ENCODE data around the gene PGR. TPM values are rescaled to one million over a fixed set of nuclear protein-coding genes. Genes with fewer than 3 reads are reported as not detected.

Gene PGR
- total RNA-seq, 6 experiments from 2014 or later: not detected

DNA sequence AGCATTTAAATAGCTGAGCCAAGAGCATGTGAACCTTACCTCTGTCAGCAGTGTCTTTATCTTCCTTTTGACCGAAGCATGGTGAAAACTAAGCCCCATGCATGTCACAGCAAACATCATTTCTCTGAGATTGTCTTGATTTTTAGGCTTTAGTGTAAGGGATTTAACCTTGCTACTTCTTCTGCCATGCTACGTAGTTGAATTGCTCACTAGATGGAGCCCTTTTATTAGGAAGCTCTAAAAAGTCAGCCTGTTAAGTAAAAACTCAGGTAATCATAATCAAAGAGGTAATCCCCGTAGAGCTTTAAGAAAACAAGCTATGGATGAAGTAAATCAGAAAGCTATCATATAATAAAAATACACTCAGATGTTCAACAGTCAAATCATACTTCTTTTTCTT, 149.5 kb downstream of the PGR start:
- Mint-ChIP-seq H3K27ac (no peak overlapping the region), H3K27me3 (ENCODE audit: insufficient read depth) (no peaks in the 10 kb centered on the region; the same call in 1 of the 2 replicates), H3K9me3 (no peaks in the 10 kb centered on the region), H3K4me1 (ENCODE audit: low read depth) (no peaks in the 10 kb centered on the region), H3K36me3 (ENCODE audit: low read depth) (no peaks in the 10 kb centered on the region), H3K4me3 (no peak overlapping the region)
- TF ChIP-seq CTCF (IDR thresholded peaks at IDR 0.05): peak; percentile 49
- peak; percentile 11 for DNase-seq
